ENCODE data around the gene ISG20L2. TPM values are rescaled to one million over a fixed set of nuclear protein-coding genes. Genes with fewer than 3 reads are reported as not detected.
A peak's percentile ranks its signal among the peaks of the same experiment; 100 is the strongest.

ISG20L2 gene
- total and polyA plus RNA-seq, 5 donors from 2014 or later: 15.8 to 76.7 (median 17.7) TPM

- Mint-ChIP-seq H3K27me3 (peaks cover 75% of the 10 kb centered on the region), H3K4me3 (no peak overlapping the region), H3K36me3 (no peaks in the 10 kb centered on the region), H3K9me3 (no peaks in the 10 kb centered on the region), H3K4me1 (peaks cover 0 to 28% (median 13%) of the 10 kb centered on the region in 4 donors), H3K27ac (no peak overlapping the region)
- Histone ChIP-seq H3K36me3 (ENCODE audit: control insufficient read depth, insufficient read depth, low read length) (no peaks in the 10 kb centered on the region), H3K4me3 (ENCODE audit: low read depth, low read length) (no peak overlapping the region), H3K9me3 (ENCODE audit: control insufficient read depth in 2 of 2, low read length in 2 of 2) (no peaks in the 10 kb centered on the region), H3K4me1 (ENCODE audit: control insufficient read depth, insufficient read depth, low read length, poor library complexity, severe bottlenecking) (peaks cover 16% of the 10 kb centered on the region), H3K27ac (ENCODE audit: insufficient read depth, low read length, poor library complexity, severe bottlenecking) (no peak overlapping the region), H3K27me3 (ENCODE audit: control insufficient read depth, insufficient read depth, low read length) (peaks cover 7% of the 10 kb centered on the region)
- no peak for DNase-seq
- no peak for ATAC-seq (ENCODE audit: low read depth in 2 of 2)
Measured at GRCh38 chr1:156692441-156692924, 36.1 kb downstream of the ISG20L2 start.

DNA sequence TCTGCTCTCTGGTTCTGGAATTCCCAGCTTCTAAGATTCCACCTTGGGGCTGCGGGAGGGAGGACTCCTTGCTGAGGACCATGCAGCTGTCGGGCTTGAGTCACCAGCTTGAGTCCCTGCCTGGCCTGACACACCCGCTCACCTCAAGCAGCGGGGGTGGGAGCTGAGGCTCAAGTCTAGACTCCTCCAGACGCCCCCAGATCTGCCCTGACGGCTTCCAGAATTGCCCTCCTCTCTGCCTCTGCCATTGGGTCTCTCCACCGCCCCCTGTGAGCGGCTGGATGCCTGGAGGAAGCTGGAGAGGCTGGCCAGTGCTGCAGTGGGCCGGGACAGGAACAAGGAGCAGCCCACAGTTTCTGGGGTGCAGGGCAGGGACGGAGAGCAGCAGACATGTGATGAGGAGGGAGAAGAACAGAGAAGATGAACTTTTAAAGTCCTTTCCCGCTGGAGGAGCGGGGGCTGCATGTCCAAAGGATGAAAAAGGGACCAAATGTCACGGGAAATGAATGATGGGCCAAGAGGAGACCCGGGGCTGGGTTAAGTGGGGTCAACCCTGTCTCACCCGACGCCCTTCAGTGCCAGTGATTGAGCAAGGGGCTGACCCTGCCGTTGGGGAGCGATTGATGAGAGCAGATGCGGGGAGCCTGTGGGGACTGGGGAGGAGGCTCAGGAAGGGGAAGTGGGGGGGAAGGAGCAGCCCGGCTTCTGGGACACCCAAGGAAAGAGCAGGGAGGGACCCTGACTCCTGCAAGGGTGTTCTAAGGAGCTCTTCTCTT lies 36.7 kb downstream of the ISG20L2 start:
- peaks cover 0 to 28% (median 13%) of the 10 kb centered on the region in 4 donors for H3K4me1 Mint-ChIP-seq
- H3K36me3 Mint-ChIP-seq: no peaks in the 10 kb centered on the region
- Histone ChIP-seq H3K36me3 (ENCODE audit: control insufficient read depth, insufficient read depth, low read length) (no peaks in the 10 kb centered on the region), H3K27me3 (ENCODE audit: control insufficient read depth, insufficient read depth, low read length) (peaks cover 7% of the 10 kb centered on the region), H3K4me1 (ENCODE audit: control insufficient read depth, insufficient read depth, low read length, poor library complexity, severe bottlenecking) (peaks cover 16% of the 10 kb centered on the region), H3K4me3 (ENCODE audit: low read depth, low read length) (no peak overlapping the region), H3K9me3 (ENCODE audit: control insufficient read depth in 2 of 2, low read length in 2 of 2) (no peaks in the 10 kb centered on the region), H3K27ac (ENCODE audit: insufficient read depth, low read length, poor library complexity, severe bottlenecking) (no peak overlapping the region)
- no peak for ATAC-seq (ENCODE audit: low read depth in 2 of 2)
- peaks cover 71% of the 10 kb centered on the region for H3K27me3 Mint-ChIP-seq
- no peak for DNase-seq
- H3K4me3 Mint-ChIP-seq: no peak overlapping the region
- H3K9me3 Mint-ChIP-seq: no peaks in the 10 kb centered on the region
- no peak overlapping the region for H3K27ac Mint-ChIP-seq

DNA sequence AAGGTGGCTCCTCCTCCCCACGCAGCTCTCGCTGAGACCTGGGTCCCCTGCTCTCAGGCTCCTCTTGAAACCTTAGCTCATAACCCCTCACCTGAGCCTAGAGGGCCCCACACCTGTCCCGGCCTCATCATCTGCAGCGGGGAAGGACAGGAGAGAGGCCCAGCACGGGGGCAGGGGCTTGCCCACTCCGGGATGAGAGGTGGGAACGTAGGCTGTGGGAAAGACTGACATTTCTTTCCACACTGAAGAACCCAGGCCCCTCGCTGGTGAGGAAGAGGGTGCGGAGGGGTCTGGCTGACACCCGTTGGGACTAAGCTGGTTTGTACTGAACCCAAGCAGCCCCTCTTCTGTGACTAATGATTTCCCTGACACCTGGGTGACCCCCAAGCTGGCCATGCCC lies 37.4 kb downstream of the ISG20L2 start:
- peaks cover 7% of the 10 kb centered on the region for H3K27me3 ChIP-seq (ENCODE audit: control insufficient read depth, insufficient read depth, low read length)
- no peak for ATAC-seq (ENCODE audit: low read depth in 2 of 2)
- no peak overlapping the region for H3K4me3 Mint-ChIP-seq
- H3K4me1 Mint-ChIP-seq: peaks cover 0 to 28% (median 13%) of the 10 kb centered on the region in 4 donors
- no peaks in the 10 kb centered on the region for H3K36me3 Mint-ChIP-seq
- H3K4me3 ChIP-seq (ENCODE audit: low read depth, low read length): no peak overlapping the region
- no peak overlapping the region for H3K27ac Mint-ChIP-seq
- peaks cover 67% of the 10 kb centered on the region for H3K27me3 Mint-ChIP-seq
- H3K27ac ChIP-seq (ENCODE audit: insufficient read depth, low read length, poor library complexity, severe bottlenecking): no peak overlapping the region
- no peaks in the 10 kb centered on the region for H3K9me3 Mint-ChIP-seq
- no peaks in the 10 kb centered on the region for H3K9me3 ChIP-seq (ENCODE audit: control insufficient read depth in 2 of 2, low read length in 2 of 2)
- H3K36me3 ChIP-seq (ENCODE audit: control insufficient read depth, insufficient read depth, low read length): no peaks in the 10 kb centered on the region
- H3K4me1 ChIP-seq (ENCODE audit: control insufficient read depth, insufficient read depth, low read length, poor library complexity, severe bottlenecking): peaks cover 16% of the 10 kb centered on the region
- no peak for DNase-seq

- no peak for ATAC-seq (ENCODE audit: low read depth in 2 of 2)
- Histone ChIP-seq H3K4me1 (ENCODE audit: control insufficient read depth, insufficient read depth, low read length, poor library complexity, severe bottlenecking) (peaks cover 16% of the 10 kb centered on the region), H3K27ac (ENCODE audit: insufficient read depth, low read length, poor library complexity, severe bottlenecking) (no peak overlapping the region), H3K4me3 (ENCODE audit: low read depth, low read length) (no peak overlapping the region), H3K27me3 (ENCODE audit: control insufficient read depth, insufficient read depth, low read length) (peaks cover 7% of the 10 kb centered on the region), H3K36me3 (ENCODE audit: control insufficient read depth, insufficient read depth, low read length) (no peaks in the 10 kb centered on the region), H3K9me3 (ENCODE audit: control insufficient read depth in 2 of 2, low read length in 2 of 2) (no peaks in the 10 kb centered on the region)
- Mint-ChIP-seq H3K4me1 (peaks cover 0 to 28% (median 13%) of the 10 kb centered on the region in 4 donors), H3K36me3 (no peaks in the 10 kb centered on the region), H3K9me3 (no peaks in the 10 kb centered on the region), H3K4me3 (no peak overlapping the region), H3K27me3 (peaks cover 70% of the 10 kb centered on the region), H3K27ac (no peak overlapping the region)
- no peak for DNase-seq
Measured at GRCh38 chr1:156690675-156691036, 37.9 kb downstream of the ISG20L2 start.

GRCh38 chr1:156689953-156690674 lies 38.5 kb downstream of the ISG20L2 start:
- H3K9me3 Mint-ChIP-seq: no peaks in the 10 kb centered on the region
- peaks cover 73% of the 10 kb centered on the region for H3K27me3 Mint-ChIP-seq
- Histone ChIP-seq H3K27me3 (ENCODE audit: control insufficient read depth, insufficient read depth, low read length) (peaks cover 7% of the 10 kb centered on the region), H3K27ac (ENCODE audit: insufficient read depth, low read length, poor library complexity, severe bottlenecking) (no peak overlapping the region), H3K4me1 (ENCODE audit: control insufficient read depth, insufficient read depth, low read length, poor library complexity, severe bottlenecking) (peaks cover 16% of the 10 kb centered on the region), H3K36me3 (ENCODE audit: control insufficient read depth, insufficient read depth, low read length) (no peaks in the 10 kb centered on the region), H3K9me3 (ENCODE audit: control insufficient read depth in 2 of 2, low read length in 2 of 2) (no peaks in the 10 kb centered on the region), H3K4me3 (ENCODE audit: low read depth, low read length) (no peak overlapping the region)
- H3K36me3 Mint-ChIP-seq: no peaks in the 10 kb centered on the region
- H3K27ac Mint-ChIP-seq: no peak overlapping the region
- H3K4me1 Mint-ChIP-seq: peaks cover 0 to 28% (median 13%) of the 10 kb centered on the region in 4 donors
- no peak for DNase-seq
- no peak for ATAC-seq (ENCODE audit: low read depth in 2 of 2)
- H3K4me3 Mint-ChIP-seq: no peak overlapping the region

DNA sequence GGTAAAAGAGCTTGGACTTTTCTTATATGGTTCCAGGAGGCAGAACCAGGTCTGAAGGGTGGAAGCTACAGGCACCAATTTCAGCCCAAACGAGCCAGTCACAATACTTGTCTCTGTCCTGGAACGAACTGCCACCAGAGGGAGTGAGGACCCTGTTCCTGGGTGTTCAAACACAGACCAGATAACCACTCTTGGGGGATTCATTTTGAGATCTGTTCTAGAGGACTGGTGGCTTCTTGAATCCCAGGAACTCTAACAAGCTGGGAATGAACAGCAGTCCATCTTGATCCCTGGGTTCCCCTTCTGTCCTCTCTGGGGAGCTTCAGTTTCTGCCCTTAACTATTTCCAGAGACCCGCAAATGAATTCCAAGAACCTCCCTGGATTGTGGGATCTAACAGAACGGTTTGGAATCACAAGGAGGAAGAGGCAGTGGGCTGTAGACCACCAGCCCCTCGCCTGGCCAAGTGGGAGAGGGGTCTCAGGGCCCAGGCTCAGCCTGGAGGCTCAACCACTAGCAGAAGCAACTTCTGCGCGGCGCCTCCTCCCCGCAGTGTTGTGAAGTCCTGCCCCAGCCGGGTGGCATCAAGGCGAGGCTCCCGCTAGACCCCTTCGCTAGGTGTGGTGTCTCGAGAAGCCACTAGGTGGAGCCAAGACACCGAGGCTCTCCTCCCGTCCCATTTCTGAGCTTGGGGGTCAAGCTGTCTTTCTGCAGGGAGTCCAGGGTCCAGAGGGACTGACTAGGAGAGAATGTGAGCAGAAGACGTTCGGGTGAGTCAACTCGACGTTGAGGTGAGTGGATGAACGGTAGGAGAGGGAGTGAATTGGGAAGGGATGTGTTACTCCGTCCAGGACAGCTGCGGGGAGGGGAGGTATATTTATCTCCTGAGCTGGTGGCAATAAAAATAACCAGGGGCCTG lies 39.3 kb downstream of the ISG20L2 start:
- Histone ChIP-seq H3K36me3 (ENCODE audit: control insufficient read depth, insufficient read depth, low read length) (no peaks in the 10 kb centered on the region), H3K27me3 (ENCODE audit: control insufficient read depth, insufficient read depth, low read length) (peaks cover 7% of the 10 kb centered on the region), H3K9me3 (ENCODE audit: control insufficient read depth in 2 of 2, low read length in 2 of 2) (no peaks in the 10 kb centered on the region), H3K4me3 (ENCODE audit: low read depth, low read length) (no peak overlapping the region), H3K4me1 (ENCODE audit: control insufficient read depth, insufficient read depth, low read length, poor library complexity, severe bottlenecking) (peaks cover 16% of the 10 kb centered on the region), H3K27ac (ENCODE audit: insufficient read depth, low read length, poor library complexity, severe bottlenecking) (no peak overlapping the region)
- peak; percentile 91 to 92 for ATAC-seq (ENCODE audit: low read depth in 2 of 2)
- H3K27me3 Mint-ChIP-seq: peaks cover 67% of the 10 kb centered on the region
- H3K4me1 Mint-ChIP-seq: peaks cover 0 to 31% (median 10%) of the 10 kb centered on the region in 4 donors
- H3K9me3 Mint-ChIP-seq: no peaks in the 10 kb centered on the region
- H3K36me3 Mint-ChIP-seq: no peaks in the 10 kb centered on the region
- H3K27ac Mint-ChIP-seq: no peak overlapping the region
- DNase-seq: peak; percentile 65 to 78 (median 76)
- peak overlapping the region in 1 of 4 donors; percentile 67 for H3K4me3 Mint-ChIP-seq

GRCh38 chr1:156684227-156684782 lies 44.3 kb downstream of the ISG20L2 start:
- Histone ChIP-seq H3K27ac (ENCODE audit: insufficient read depth, low read length, poor library complexity, severe bottlenecking) (no peak overlapping the region), H3K4me1 (ENCODE audit: control insufficient read depth, insufficient read depth, low read length, poor library complexity, severe bottlenecking) (peaks cover 2% of the 10 kb centered on the region), H3K36me3 (ENCODE audit: control insufficient read depth, insufficient read depth, low read length) (no peaks in the 10 kb centered on the region), H3K9me3 (ENCODE audit: control insufficient read depth in 2 of 2, low read length in 2 of 2) (no peaks in the 10 kb centered on the region), H3K27me3 (ENCODE audit: control insufficient read depth, insufficient read depth, low read length) (peaks cover 19% of the 10 kb centered on the region), H3K4me3 (ENCODE audit: low read depth, low read length) (no peak overlapping the region)
- DNase-seq (peak in 1 of 3 donors; percentile 54), ATAC-seq (ENCODE audit: low read depth in 2 of 2) (peak; percentile 57 to 68)
- no peak overlapping the region for H3K27ac Mint-ChIP-seq
- H3K27me3 Mint-ChIP-seq: peaks cover 70% of the 10 kb centered on the region
- peaks cover 0 to 15% (median 6%) of the 10 kb centered on the region in 4 donors for H3K4me1 Mint-ChIP-seq
- H3K36me3 Mint-ChIP-seq: no peaks in the 10 kb centered on the region
- H3K9me3 Mint-ChIP-seq: no peaks in the 10 kb centered on the region
- no peak overlapping the region for H3K4me3 Mint-ChIP-seq

All from CD4-positive, CD25-positive, alpha-beta regulatory T cell (primary cell).